SK-N-SH (cell line): ENCODE measurements around the gene UBQLN3. TPM values are rescaled to one million over a fixed set of nuclear protein-coding genes. Genes with fewer than 3 reads are reported as not detected.

Experiments
- CTCF ChIA-PET: fragments of 300-600, 350-600 bp; formaldehyde crosslinking; extraction: SDS; loops from one replicate; lab custom pipeline; 2021; lab: Yijun Ruan, JAX
- POLR2A ChIA-PET: fragments of 350-600 bp; sonication (Branson Sonifier 250); formaldehyde crosslinking; extraction: SDS; loops from one replicate; lab custom pipeline; 2020; ENCODE audit warnings: antibody characterized with exemption, inconsistent platforms; lab: Yijun Ruan, JAX
- DNase-seq: peaks from one replicate; pipeline ENCODE4 v3.0.0; 2012
- H2AFZ ChIP-seq: fragments of 200-600 bp; sonication (generic); 2 replicates; pipeline ENCODE4 v1.8.1; 2016; ENCODE audit warnings: antibody characterized with exemption, mild to moderate bottlenecking, low read depth
- H3F3A ChIP-seq: fragments of 200-600 bp; sonication (generic); replicated peaks from 2 replicates; pipeline ENCODE3; 2016; ENCODE audit warnings: antibody characterized with exemption, mild to moderate bottlenecking; ENCODE audit not compliant: insufficient read depth
- H3K27ac ChIP-seq, 2 experiments: fragments of 200-500 bp in 1 of 2; fragments of 200-600 bp in 1 of 2; sonication (Bioruptor generic) in 1 of 2; sonication (generic), shearing (Covaris generic) in 1 of 2; 2 replicates each; pipeline versions ENCODE4 v1.5.1 to v1.6.1; 2014 to 2016; ENCODE audit warnings: low read depth in 2 of 2, inconsistent platforms in 1 of 2, low read length in 1 of 2, mild to moderate bottlenecking in 1 of 2, mixed read lengths in 1 of 2
- H3K27me3 ChIP-seq: fragments of 200-600 bp; sonication (generic), shearing (Covaris generic); 2 replicates; pipeline ENCODE4 v1.6.1; 2016; ENCODE audit warnings: mixed run types; ENCODE audit not compliant: insufficient read depth
- H3K36me3 ChIP-seq, 2 experiments: fragments of 200-500 bp in 1 of 2; fragments of 200-600 bp in 1 of 2; sonication (Bioruptor generic) in 1 of 2; sonication (generic) in 1 of 2; replicated peaks in 1 of 2; 2 replicates each; pipeline versions ENCODE3 to v1.5.1; 2014 to 2016; ENCODE audit warnings: low read length in 1 of 2, mild to moderate bottlenecking in 1 of 2; ENCODE audit not compliant: insufficient read depth in 2 of 2, control insufficient read depth in 1 of 2
- H3K4me1 ChIP-seq, 2 experiments: fragments of 200-500 bp in 1 of 2; fragments of 200-600 bp in 1 of 2; sonication (Bioruptor generic) in 1 of 2; sonication (generic), shearing (Covaris generic) in 1 of 2; 2 replicates each; pipeline versions ENCODE4 v1.5.1 to v1.6.1; 2014 to 2016; ENCODE audit warnings: low read depth in 1 of 2, low read length in 1 of 2, mixed run types in 1 of 2; ENCODE audit not compliant: insufficient read depth in 2 of 2, control insufficient read depth in 1 of 2
- H3K4me2 ChIP-seq: fragments of 200-600 bp; sonication (generic), shearing (Covaris generic); 2 replicates; pipeline ENCODE4 v1.6.1; 2017; ENCODE audit warnings: mixed run types
- H3K4me3 ChIP-seq, 2 experiments: fragments of 200-500 bp in 1 of 2; fragments of 200-600 bp in 1 of 2; sonication (Bioruptor generic) in 1 of 2; sonication (generic), shearing (Covaris generic) in 1 of 2; 2 replicates each; pipeline versions ENCODE4 v1.5.1 to v1.8.1; 2014 to 2016; ENCODE audit warnings: low read depth in 2 of 2, inconsistent platforms in 1 of 2, low read length in 1 of 2, mild to moderate bottlenecking in 1 of 2, mixed read lengths in 1 of 2, moderate library complexity in 1 of 2
- H3K79me2 ChIP-seq: fragments of 200-600 bp; sonication (generic); 2 replicates; pipeline ENCODE4 v1.8.1; 2017; ENCODE audit warnings: mild to moderate bottlenecking; ENCODE audit not compliant: insufficient read depth
- H3K9ac ChIP-seq: fragments of 200-600 bp; sonication (generic); 2 replicates; pipeline ENCODE4 v1.6.1; 2017; ENCODE audit warnings: mixed run types
- H3K9me2 ChIP-seq: fragments of 200-600 bp; sonication (generic); 2 replicates; pipeline ENCODE4 v1.6.1; 2017; ENCODE audit warnings: mixed run types
- H3K9me3 ChIP-seq: fragments of 200-600 bp; sonication (generic); 2 replicates; pipeline ENCODE4 v1.6.1; 2017; ENCODE audit warnings: mixed run types, mild to moderate bottlenecking, moderate library complexity
- H4K20me1 ChIP-seq: fragments of 200-600 bp; sonication (generic); 2 replicates; pipeline ENCODE4 v1.6.1; 2017; ENCODE audit warnings: mild to moderate bottlenecking, mixed run types; ENCODE audit not compliant: insufficient read depth
- CHD2 ChIP-seq: fragments of 150-350 bp; IDR thresholded peaks from 2 replicates; pipeline ENCODE4 v1.6.1; 2018; ENCODE audit warnings: low read length; ENCODE audit not compliant: partially characterized antibody
- ELF1 ChIP-seq: IDR thresholded peaks from 2 replicates; pipeline ENCODE4 v1.4.0; 2012
- EP300 ChIP-seq, 2 experiments: IDR thresholded peaks; 2 replicates each; pipeline versions ENCODE4 v1.4.0 to v1.6.1; 2012; ENCODE audit warnings: borderline replicate concordance in 1 of 2, low read depth in 1 of 2, low read length in 1 of 2
- FOXJ3 ChIP-seq: sonication (generic); formaldehyde crosslinking; IDR thresholded peaks from 2 replicates; pipeline ENCODE4 v1.5.1; 2020; ENCODE audit warnings: mild to moderate bottlenecking, missing genetic modification reagents
- JUND ChIP-seq: IDR thresholded peaks from 2 replicates; pipeline ENCODE4 v1.4.0; 2012
- NRF1 ChIP-seq: IDR thresholded peaks from 2 replicates; pipeline ENCODE4 v1.6.1; 2012; ENCODE audit warnings: low read depth, mild to moderate bottlenecking, low read length
- POLR2AphosphoS5 ChIP-seq: IDR thresholded peaks from 2 replicates; pipeline ENCODE4 v1.6.1; 2012; ENCODE audit warnings: low read depth, low read length
- RAD21 ChIP-seq: IDR thresholded peaks from 2 replicates; pipeline ENCODE4 v1.6.1; 2012; ENCODE audit warnings: mild to moderate bottlenecking, low read length
- RCOR1 ChIP-seq: fragments of 150-350 bp; IDR thresholded peaks from 2 replicates; pipeline ENCODE4 v1.6.1; 2017; ENCODE audit warnings: antibody characterized with exemption, low read length
- RFX5 ChIP-seq: IDR thresholded peaks from 2 replicates; pipeline ENCODE4 v1.6.1; 2012; ENCODE audit warnings: mild to moderate bottlenecking, improper control_type of control experiment, low read length
- RXRA ChIP-seq: IDR thresholded peaks from 2 replicates; pipeline ENCODE4 v1.4.0; 2012; ENCODE audit warnings: low read depth, mild to moderate bottlenecking, borderline replicate concordance
- SIN3A ChIP-seq: IDR thresholded peaks from 2 replicates; pipeline ENCODE4 v1.6.1; 2012; ENCODE audit warnings: low read depth, mild to moderate bottlenecking, low read length, moderate library complexity, borderline replicate concordance
- TAF1 ChIP-seq: IDR thresholded peaks from 2 replicates; pipeline ENCODE4 v1.6.1; 2012; ENCODE audit warnings: low read depth, mild to moderate bottlenecking, low read length, moderate library complexity, borderline replicate concordance
- TCF12 ChIP-seq: IDR thresholded peaks from 2 replicates; pipeline ENCODE4 v1.4.0; 2012
- YY1 ChIP-seq: IDR thresholded peaks from 2 replicates; pipeline ENCODE4 v1.4.0; 2012; ENCODE audit warnings: low read depth, mild to moderate bottlenecking
- WGBS: methylation state at CpG from one replicate; pipeline ENCODE4 v1.1.6; 2017; ENCODE audit warnings: low lambda C conversion rate; 5-methylcytosine and 5-hydroxymethylcytosine counted together
- polyA plus RNA-seq, 3 experiments: library from polyadenylated mRNA; depleted of rRNA; stranded (reverse); fragments of >200 nt; gene quantifications; 2 replicates each; pipeline ENCODE4 v1.2.3, GENCODE V29; 2012
- TF ChIP-seq, protein P1 (sequence below): IDR thresholded peaks from 2 replicates; pipeline ENCODE4 v1.6.1; 2012; ENCODE audit warnings: mild to moderate bottlenecking, low read depth, low read length, moderate library complexity
- TF ChIP-seq, protein P2 (sequence below): IDR thresholded peaks from 2 replicates; pipeline ENCODE4; 2012

Gene UBQLN3
- polyA plus RNA-seq, 1 of the 3 experiments (the other 2 are of a cell fraction) = not detected

DNA sequence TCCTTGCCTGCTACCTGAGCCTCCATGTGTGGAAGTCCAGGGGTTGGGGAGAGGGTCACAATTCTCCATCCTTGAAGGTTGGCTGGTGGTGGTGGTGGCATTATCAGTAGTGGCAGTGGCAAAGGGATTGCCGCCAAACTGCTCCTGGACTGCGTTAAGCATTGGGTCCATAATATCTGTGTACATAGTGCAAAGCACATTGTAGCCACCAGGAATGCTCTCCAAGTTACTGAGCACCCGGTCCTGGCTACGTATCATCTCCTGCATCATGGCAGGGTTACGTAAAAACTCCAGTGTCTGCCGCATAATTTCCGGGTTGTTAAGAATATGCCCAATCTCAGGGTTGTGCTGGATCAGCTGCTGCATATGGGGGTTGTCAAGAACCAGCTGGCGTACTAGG lies 1.2 kb downstream of the UBQLN3 start (continued):
- TF ChIP-seq, protein P1, sequence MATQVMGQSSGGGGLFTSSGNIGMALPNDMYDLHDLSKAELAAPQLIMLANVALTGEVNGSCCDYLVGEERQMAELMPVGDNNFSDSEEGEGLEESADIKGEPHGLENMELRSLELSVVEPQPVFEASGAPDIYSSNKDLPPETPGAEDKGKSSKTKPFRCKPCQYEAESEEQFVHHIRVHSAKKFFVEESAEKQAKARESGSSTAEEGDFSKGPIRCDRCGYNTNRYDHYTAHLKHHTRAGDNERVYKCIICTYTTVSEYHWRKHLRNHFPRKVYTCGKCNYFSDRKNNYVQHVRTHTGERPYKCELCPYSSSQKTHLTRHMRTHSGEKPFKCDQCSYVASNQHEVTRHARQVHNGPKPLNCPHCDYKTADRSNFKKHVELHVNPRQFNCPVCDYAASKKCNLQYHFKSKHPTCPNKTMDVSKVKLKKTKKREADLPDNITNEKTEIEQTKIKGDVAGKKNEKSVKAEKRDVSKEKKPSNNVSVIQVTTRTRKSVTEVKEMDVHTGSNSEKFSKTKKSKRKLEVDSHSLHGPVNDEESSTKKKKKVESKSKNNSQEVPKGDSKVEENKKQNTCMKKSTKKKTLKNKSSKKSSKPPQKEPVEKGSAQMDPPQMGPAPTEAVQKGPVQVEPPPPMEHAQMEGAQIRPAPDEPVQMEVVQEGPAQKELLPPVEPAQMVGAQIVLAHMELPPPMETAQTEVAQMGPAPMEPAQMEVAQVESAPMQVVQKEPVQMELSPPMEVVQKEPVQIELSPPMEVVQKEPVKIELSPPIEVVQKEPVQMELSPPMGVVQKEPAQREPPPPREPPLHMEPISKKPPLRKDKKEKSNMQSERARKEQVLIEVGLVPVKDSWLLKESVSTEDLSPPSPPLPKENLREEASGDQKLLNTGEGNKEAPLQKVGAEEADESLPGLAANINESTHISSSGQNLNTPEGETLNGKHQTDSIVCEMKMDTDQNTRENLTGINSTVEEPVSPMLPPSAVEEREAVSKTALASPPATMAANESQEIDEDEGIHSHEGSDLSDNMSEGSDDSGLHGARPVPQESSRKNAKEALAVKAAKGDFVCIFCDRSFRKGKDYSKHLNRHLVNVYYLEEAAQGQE = no peak
- TF ChIP-seq RXRA = no peak
- TF ChIP-seq RAD21 = no peak

DNA sequence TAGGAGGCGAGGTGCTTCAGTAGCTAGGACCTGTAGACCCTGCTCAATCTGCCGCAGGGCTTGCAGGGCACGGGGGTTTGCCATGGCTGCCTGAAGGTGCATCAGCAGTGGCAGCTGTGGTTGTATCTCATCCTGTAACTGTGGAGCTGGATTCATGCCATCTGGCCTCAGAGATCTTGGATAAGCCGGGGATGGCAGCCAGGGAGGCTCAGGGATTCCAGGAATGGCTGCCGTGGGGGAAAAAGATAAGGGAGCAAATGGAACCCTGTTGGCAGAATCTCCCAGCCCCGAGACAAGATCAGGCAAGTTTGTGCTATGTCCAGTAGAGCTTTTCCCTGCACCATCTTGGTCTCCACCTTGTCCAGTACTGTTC lies 1.8 kb downstream of the UBQLN3 start:
- Histone ChIP-seq H3F3A (no peaks in the 10 kb centered on the region), H3K4me2 (no peak overlapping the region), H3K9ac (no peak overlapping the region), H4K20me1 (no peaks in the 10 kb centered on the region), H2AFZ (no peak overlapping the region), H3K9me3 (no peaks in the 10 kb centered on the region), H3K4me1 (no peaks in the 10 kb centered on the region; a peak in 1 of 4 replicates), H3K27me3 (no peaks in the 10 kb centered on the region), H3K4me3 (no peak overlapping the region), H3K79me2 (no peaks in the 10 kb centered on the region), H3K36me3 (no peaks in the 10 kb centered on the region), H3K9me2 (no peaks in the 10 kb centered on the region), H3K27ac (no peak overlapping the region)
- no peak for DNase-seq
- ChIA-PET POLR2A (no interaction called here), CTCF (interaction anchor here (1.5 kb wide), 1 partner anchor 31 kb away, joined by 7 read pairs; no protein-coding TSS in a partner anchor)
- WGBS = 2% methylated on average over 4 of the region's 6 CpGs
- TF ChIP-seq RCOR1 (no peak), YY1 (no peak), RAD21 (no peak), NRF1 (no peak), FOXJ3 (no peak)

DNA sequence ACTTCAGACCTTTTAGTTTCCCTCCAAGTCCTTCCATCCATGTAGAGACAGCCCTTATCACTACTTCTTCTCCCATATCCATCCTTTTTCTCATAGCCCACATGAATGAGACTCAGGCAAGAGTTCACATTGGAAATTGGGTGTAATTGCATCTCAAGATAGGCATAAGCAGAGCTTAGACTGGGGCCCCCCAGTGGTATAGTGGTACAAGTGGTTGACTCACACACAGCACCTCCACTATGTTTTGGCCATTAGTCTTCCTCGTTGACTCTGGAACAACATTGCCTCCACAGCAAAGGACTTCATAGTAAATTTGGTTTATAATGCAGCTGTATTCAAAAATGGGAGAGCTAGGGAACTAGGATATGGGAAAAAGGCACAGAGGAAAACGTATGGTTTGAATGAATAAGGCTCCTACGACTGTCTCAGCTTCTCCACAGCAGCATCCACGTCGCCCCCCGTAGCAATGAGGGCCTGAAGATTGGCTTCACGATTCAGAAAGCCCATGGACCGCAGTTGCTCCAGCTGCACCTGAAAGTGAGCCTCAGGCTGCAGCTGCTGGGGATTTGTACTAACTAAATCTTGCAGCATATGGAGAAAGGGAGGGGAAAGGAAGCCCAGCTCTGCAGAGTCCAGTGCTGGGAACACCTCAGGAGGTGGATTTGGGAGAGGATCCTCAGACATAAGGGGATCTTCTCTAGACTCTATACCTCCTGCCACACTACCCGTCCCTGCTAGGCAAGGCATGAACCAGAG lies 2.4 kb downstream of the UBQLN3 start:
- Histone ChIP-seq H3K4me2 (no peak overlapping the region), H3F3A (no peaks in the 10 kb centered on the region), H3K27ac (no peak overlapping the region), H3K9ac (no peak overlapping the region), H2AFZ (no peak overlapping the region), H3K27me3 (no peaks in the 10 kb centered on the region), H3K79me2 (no peaks in the 10 kb centered on the region), H3K9me2 (no peaks in the 10 kb centered on the region), H3K4me3 (no peak overlapping the region), H4K20me1 (no peaks in the 10 kb centered on the region), H3K36me3 (no peaks in the 10 kb centered on the region), H3K4me1 (no peaks in the 10 kb centered on the region; a peak in 1 of 4 replicates), H3K9me3 (no peaks in the 10 kb centered on the region)
- DNase-seq = no peak
- no peak for TF ChIP-seq ELF1
- TF ChIP-seq, protein P2, sequence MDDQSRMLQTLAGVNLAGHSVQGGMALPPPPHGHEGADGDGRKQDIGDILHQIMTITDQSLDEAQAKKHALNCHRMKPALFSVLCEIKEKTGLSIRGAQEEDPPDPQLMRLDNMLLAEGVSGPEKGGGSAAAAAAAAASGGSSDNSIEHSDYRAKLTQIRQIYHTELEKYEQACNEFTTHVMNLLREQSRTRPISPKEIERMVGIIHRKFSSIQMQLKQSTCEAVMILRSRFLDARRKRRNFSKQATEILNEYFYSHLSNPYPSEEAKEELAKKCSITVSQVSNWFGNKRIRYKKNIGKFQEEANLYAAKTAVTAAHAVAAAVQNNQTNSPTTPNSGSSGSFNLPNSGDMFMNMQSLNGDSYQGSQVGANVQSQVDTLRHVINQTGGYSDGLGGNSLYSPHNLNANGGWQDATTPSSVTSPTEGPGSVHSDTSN = no peak
- TF ChIP-seq JUND = no peak
- TF ChIP-seq SIN3A = no peak
- TF ChIP-seq TCF12 = no peak
- no peak for TF ChIP-seq EP300 (IDR thresholded peaks at IDR 0.05; ENCODE audit: borderline replicate concordance in 1 of 2, low read depth in 1 of 2, low read length in 1 of 2)
- no peak for TF ChIP-seq TAF1
- TF ChIP-seq, protein P1 = no peak
- no peak for TF ChIP-seq FOXJ3
- TF ChIP-seq CHD2 = no peak
- TF ChIP-seq POLR2AphosphoS5 = no peak
- TF ChIP-seq RFX5 = no peak
- POLR2A ChIA-PET = no interaction called here
- WGBS = under 1% methylated on average over 9 of the region's 9 CpGs
- CTCF ChIA-PET = interaction anchor here (1.5 kb wide), 1 partner anchor 31 kb away, joined by 7 read pairs; no protein-coding TSS in a partner anchor
